WTC11 (cell line): ENCODE results near the gene FAM221B. TPM values are rescaled to one million over a fixed set of nuclear protein-coding genes. Genes with fewer than 3 reads are reported as not detected.

Experiments used
- ATAC-seq: fragments of 200-7000 bp; cut with Tn5 transposase; 2 replicates; pipeline ENCODE4 v1.10.0; 2021; ENCODE audit warnings: mild to moderate bottlenecking, moderate library complexity
- CTCF ChIA-PET: fragments of 300-600 bp; sonication (Branson Sonifier 250); formaldehyde crosslinking; loops from one replicate; lab custom pipeline; 2021; ENCODE audit warnings: antibody characterized with exemption; lab: Charles Lee
- POLR2A ChIA-PET: fragments of 350-600 bp; sonication (Branson Sonifier 250); formaldehyde crosslinking; loops from one replicate; lab custom pipeline; 2021; ENCODE audit warnings: antibody characterized with exemption; lab: Charles Lee
- DNase-seq: peaks from one replicate; pipeline ENCODE4 v3.0.0; 2021; ENCODE audit warnings: low spot score
- H3K27ac Mint-ChIP-seq: 2 replicates; pipeline ENCODE4 v1.8.0; 2021; ENCODE audit warnings: mixed read lengths
- H3K27me3 Mint-ChIP-seq: 2 replicates; pipeline ENCODE4 v1.8.0; 2021; ENCODE audit warnings: low read depth, mild to moderate bottlenecking, moderate library complexity, mixed read lengths
- H3K36me3 Mint-ChIP-seq: 2 replicates; pipeline ENCODE4 v1.8.0; 2021; ENCODE audit warnings: mixed read lengths
- H3K4me1 Mint-ChIP-seq: 2 replicates; pipeline ENCODE4 v1.8.0; 2022; ENCODE audit warnings: mixed read lengths
- H3K4me3 Mint-ChIP-seq: 2 replicates; pipeline ENCODE4 v1.8.0; 2021; ENCODE audit warnings: mild to moderate bottlenecking, moderate library complexity, mixed read lengths
- H3K9me3 Mint-ChIP-seq: 2 replicates; pipeline ENCODE4 v1.8.0; 2021; ENCODE audit warnings: mixed read lengths
- CDX4 ChIP-seq: fragments of 250-450 bp; sonication (Bioruptor Pico); IDR thresholded peaks from 2 replicates; pipeline ENCODE4 v1.9.0; 2021; ENCODE audit warnings: moderate library complexity, mild to moderate bottlenecking, inconsistent platforms, borderline replicate concordance
- CREB1 ChIP-seq: sonication (generic); formaldehyde crosslinking; IDR thresholded peaks from 2 replicates; pipeline ENCODE4 v1.8.0; 2023; ENCODE audit warnings: mild to moderate bottlenecking, missing genetic modification reagents
- GABPB1 ChIP-seq: sonication (generic); formaldehyde crosslinking; IDR thresholded peaks from 2 replicates; pipeline ENCODE4 v1.8.1; 2023; ENCODE audit warnings: mild to moderate bottlenecking, missing genetic modification reagents
- GRHL2 ChIP-seq: fragments of 250-450 bp; sonication (Bioruptor Pico); IDR thresholded peaks from 2 replicates; pipeline ENCODE4 v1.8.0; 2022; ENCODE audit warnings: mild to moderate bottlenecking, moderate library complexity; ENCODE audit not compliant: insufficient replicate concordance, severe bottlenecking
- IRF2 ChIP-seq: sonication (generic); formaldehyde crosslinking; IDR thresholded peaks from 2 replicates; pipeline ENCODE4 v1.8.0; 2022; ENCODE audit warnings: low read depth, missing genetic modification reagents, borderline replicate concordance
- JAZF1 ChIP-seq: fragments of 250-450 bp; sonication (Bioruptor Pico); IDR thresholded peaks from 2 replicates; pipeline ENCODE4 v1.9.0; 2021; ENCODE audit warnings: moderate library complexity, mild to moderate bottlenecking, inconsistent platforms
- NFE2L1 ChIP-seq: sonication (generic); formaldehyde crosslinking; IDR thresholded peaks from 2 replicates; pipeline ENCODE4 v1.8.1; 2023; ENCODE audit warnings: missing genetic modification reagents
- PREB ChIP-seq: sonication (generic); formaldehyde crosslinking; IDR thresholded peaks from 2 replicates; pipeline ENCODE4 v1.8.1; 2022; ENCODE audit warnings: mild to moderate bottlenecking, missing genetic modification reagents, moderate library complexity, borderline replicate concordance
- SMAD3 ChIP-seq: sonication (generic); formaldehyde crosslinking; IDR thresholded peaks from 2 replicates; pipeline ENCODE4 v1.8.0; 2022; ENCODE audit warnings: missing genetic modification reagents, mild to moderate bottlenecking, borderline replicate concordance
- TCF7 ChIP-seq: sonication (generic); formaldehyde crosslinking; IDR thresholded peaks from 2 replicates; pipeline ENCODE4 v1.8.0; 2022; ENCODE audit warnings: mild to moderate bottlenecking, low read depth, missing genetic modification reagents, moderate library complexity
- TEAD1 ChIP-seq: sonication (generic); formaldehyde crosslinking; IDR thresholded peaks from 2 replicates; pipeline ENCODE4 v1.8.0; 2022; ENCODE audit warnings: mild to moderate bottlenecking, missing genetic modification reagents
- USF1 ChIP-seq: sonication (generic); formaldehyde crosslinking; IDR thresholded peaks from 2 replicates; pipeline ENCODE4 v1.8.0; 2022; ENCODE audit warnings: mild to moderate bottlenecking, missing genetic modification reagents
- USF2 ChIP-seq: sonication (generic); formaldehyde crosslinking; IDR thresholded peaks from 2 replicates; pipeline ENCODE4 v1.8.1; 2023; ENCODE audit warnings: mild to moderate bottlenecking, missing genetic modification reagents, moderate library complexity
- ZNF121 ChIP-seq: sonication (generic); formaldehyde crosslinking; IDR thresholded peaks from 2 replicates; pipeline ENCODE4 v1.8.0; 2023; ENCODE audit warnings: missing genetic modification reagents
- ZNF138 ChIP-seq: sonication (generic); formaldehyde crosslinking; conservative IDR thresholded peaks from 2 replicates; pipeline ENCODE4 v1.8.1; 2022; ENCODE audit warnings: mild to moderate bottlenecking, moderate library complexity, missing genetic modification reagents
- ZNF416 ChIP-seq: fragments of 250-450 bp; sonication (Bioruptor Pico); IDR thresholded peaks from 2 replicates; pipeline ENCODE4 v1.9.0; 2021; ENCODE audit warnings: mild to moderate bottlenecking, inconsistent platforms
- ZNF512 ChIP-seq: sonication (generic); formaldehyde crosslinking; IDR thresholded peaks from 2 replicates; pipeline ENCODE4 v1.8.1; 2022; ENCODE audit warnings: missing genetic modification reagents, borderline replicate concordance
- total RNA-seq: library from RNA; stranded (reverse); gene quantifications from 3 replicates; pipeline ENCODE4 v1.2.3, GENCODE V29; 2021
- TF ChIP-seq, protein P1 (sequence below): fragments of 250-450 bp; sonication (Bioruptor Pico); conservative IDR thresholded peaks from 2 replicates; pipeline ENCODE4 v1.9.0; 2021; ENCODE audit warnings: mild to moderate bottlenecking
- TF ChIP-seq, protein P2 (sequence below): sonication (generic); formaldehyde crosslinking; IDR thresholded peaks from 2 replicates; pipeline ENCODE4 v1.8.1; 2022; ENCODE audit warnings: low read depth, mild to moderate bottlenecking, moderate library complexity, missing genetic modification reagents, borderline replicate concordance
- TF ChIP-seq, protein P3 (sequence below): sonication (generic); formaldehyde crosslinking; conservative IDR thresholded peaks from 2 replicates; pipeline ENCODE4 v1.8.1; 2022; ENCODE audit warnings: mild to moderate bottlenecking, missing genetic modification reagents

The FAM221B gene
- total RNA-seq, 1 experiment from 2014 or later = 0.11 TPM

DNA sequence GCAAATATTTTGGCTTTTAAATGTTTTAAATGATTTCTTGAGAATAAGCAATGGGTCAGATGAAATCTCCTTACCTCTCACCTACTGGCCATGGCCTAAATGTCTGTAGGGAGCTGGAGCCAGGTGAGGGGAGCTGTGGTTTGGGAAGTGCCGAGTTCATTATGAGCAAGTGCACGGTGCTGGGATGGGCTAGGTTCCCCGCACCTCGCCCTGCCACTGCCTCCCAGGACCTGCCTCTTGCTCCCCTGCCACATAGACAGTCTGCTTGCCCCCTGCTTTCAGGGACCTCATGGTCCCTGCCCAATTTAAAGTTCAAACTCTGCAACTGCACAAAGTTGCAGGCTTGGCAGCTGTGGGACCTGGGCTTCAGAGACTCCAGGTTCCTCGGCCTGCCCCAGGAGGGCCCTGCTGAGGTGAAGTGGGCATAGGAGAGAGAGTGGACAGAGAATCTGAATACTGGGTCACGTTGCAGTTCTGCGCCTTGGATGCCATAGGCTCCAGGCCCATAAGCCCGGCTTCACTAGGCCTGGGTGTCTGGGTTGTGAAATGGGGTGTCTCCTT is 36.2 kb upstream of the FAM221B start:
- H3K27ac Mint-ChIP-seq = no peak overlapping the region
- TF ChIP-seq, protein P1, sequence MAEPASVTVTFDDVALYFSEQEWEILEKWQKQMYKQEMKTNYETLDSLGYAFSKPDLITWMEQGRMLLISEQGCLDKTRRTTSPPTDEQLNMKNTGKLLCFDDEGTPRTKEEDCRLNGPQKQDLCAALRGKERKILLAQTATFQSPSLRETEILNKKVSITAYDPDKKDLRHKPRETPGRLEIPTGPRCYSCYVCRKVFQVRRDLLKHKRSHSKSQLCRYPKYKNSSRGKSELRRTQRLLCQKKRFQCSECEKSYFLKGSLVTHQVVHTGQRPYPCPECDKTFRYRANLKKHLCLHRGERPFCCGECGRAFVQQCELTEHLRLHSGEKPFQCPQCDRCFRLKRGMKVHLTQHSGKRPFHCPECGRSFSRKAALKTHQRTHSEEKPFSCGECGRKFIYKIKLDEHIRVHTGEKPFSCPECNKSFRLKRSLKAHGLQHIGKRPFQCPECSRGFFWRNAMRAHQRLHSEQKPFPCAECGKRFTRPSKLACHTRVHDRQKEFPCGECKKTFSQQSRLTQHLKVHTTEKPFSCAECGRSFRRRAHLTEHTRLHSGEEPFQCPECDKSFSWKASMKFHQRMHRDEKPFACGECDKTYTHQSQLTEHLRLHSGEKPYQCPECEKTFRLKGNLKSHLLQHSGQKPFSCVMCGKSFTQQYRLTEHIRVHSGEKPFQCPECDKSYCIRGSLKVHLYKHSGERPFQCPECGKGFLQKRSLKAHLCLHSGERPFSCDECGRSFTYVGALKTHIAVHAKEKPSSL = no peak
- TF ChIP-seq JAZF1 (CRISPR knock-in tag) (no peak), GRHL2 (CRISPR knock-in tag) (no peak), SMAD3 (no peak), USF1 (no peak), ZNF416 (no peak), PREB (no peak), ZNF512 (no peak), TEAD1 (CRISPR knock-in tag) (no peak), ZNF138 (CRISPR knock-in tag) (no peak), CREB1 (CRISPR knock-in tag) (no peak), USF2 (CRISPR knock-in tag) (no peak), CDX4 (no peak), IRF2 (CRISPR knock-in tag) (no peak), ZNF121 (no peak), NFE2L1 (CRISPR knock-in tag) (no peak), GABPB1 (CRISPR knock-in tag) (no peak), TCF7 (CRISPR knock-in tag) (no peak)
- TF ChIP-seq, protein P2, sequence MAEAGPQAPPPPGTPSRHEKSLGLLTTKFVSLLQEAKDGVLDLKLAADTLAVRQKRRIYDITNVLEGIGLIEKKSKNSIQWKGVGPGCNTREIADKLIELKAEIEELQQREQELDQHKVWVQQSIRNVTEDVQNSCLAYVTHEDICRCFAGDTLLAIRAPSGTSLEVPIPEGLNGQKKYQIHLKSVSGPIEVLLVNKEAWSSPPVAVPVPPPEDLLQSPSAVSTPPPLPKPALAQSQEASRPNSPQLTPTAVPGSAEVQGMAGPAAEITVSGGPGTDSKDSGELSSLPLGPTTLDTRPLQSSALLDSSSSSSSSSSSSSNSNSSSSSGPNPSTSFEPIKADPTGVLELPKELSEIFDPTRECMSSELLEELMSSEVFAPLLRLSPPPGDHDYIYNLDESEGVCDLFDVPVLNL (CRISPR knock-in tag) = no peak
- TF ChIP-seq, protein P3, sequence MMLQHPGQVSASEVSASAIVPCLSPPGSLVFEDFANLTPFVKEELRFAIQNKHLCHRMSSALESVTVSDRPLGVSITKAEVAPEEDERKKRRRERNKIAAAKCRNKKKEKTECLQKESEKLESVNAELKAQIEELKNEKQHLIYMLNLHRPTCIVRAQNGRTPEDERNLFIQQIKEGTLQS (CRISPR knock-in tag) = no peak
- TF ChIP-seq, all 79 proteins: peak for 0
- H3K4me3 Mint-ChIP-seq = no peak overlapping the region
- peak; percentile 41 for ATAC-seq
- CTCF ChIA-PET = interaction anchor here (1.0 to 5.1 kb wide), 6 partner anchors 8 to 74 kb away, joined by 3 to 22 read pairs (median 6); no protein-coding TSS in a partner anchor
- H3K27me3 Mint-ChIP-seq = peaks cover 11% of the 10 kb centered on the region
- no peaks in the 10 kb centered on the region for H3K9me3 Mint-ChIP-seq
- H3K4me1 Mint-ChIP-seq = peaks cover 16% of the 10 kb centered on the region
- POLR2A ChIA-PET = no interaction called here
- no peaks in the 10 kb centered on the region for H3K36me3 Mint-ChIP-seq
- DNase-seq = no peak
